ENCODE measurements around the gene HIPK4. TPM values are rescaled to one million over a fixed set of nuclear protein-coding genes. Genes with fewer than 3 reads are reported as not detected.
"Not testable (repeated sequence)": the region's sequence is repeated elsewhere in the genome, so short reads cannot be mapped to it uniquely, and the experiment has no call there.

The HIPK4 gene
- total and polyA plus RNA-seq, 2 of the 4 experiments (the other 2 are of a cell fraction): 0.12 to 0.18 TPM

- H3K36me3 ChIP-seq (ENCODE audit: control insufficient read depth, insufficient read depth, low read length); H2BK15ac ChIP-seq (ENCODE audit: low read depth, low read length); H3K9me1 ChIP-seq (ENCODE audit: insufficient read depth, low read length); H3K18ac ChIP-seq (ENCODE audit: low read depth, low read length); H4K20me1 ChIP-seq (ENCODE audit: insufficient read depth, low read length); intact Hi-C loops (cut with micrococcal nuclease); H2BK20ac ChIP-seq (ENCODE audit: low read depth, low read length); H4K5ac ChIP-seq (ENCODE audit: low read depth, low read length); dilution Hi-C loops (cut with HindIII; ENCODE audit: low sequenced_read_pairs, unreplicated experiment); H3K9ac ChIP-seq (ENCODE audit: low read depth, low read length); H3K23ac ChIP-seq (ENCODE audit: low read depth, low read length); DNase-seq; H2BK5ac ChIP-seq (ENCODE audit: low read depth, low read length, poor library complexity, severe bottlenecking); H2BK120ac ChIP-seq (ENCODE audit: low read depth, low read length); H3K9me3 ChIP-seq (ENCODE audit: control insufficient read depth, insufficient read depth, low read length); H2AFZ ChIP-seq (replicated peaks; ENCODE audit: low read length, poor library complexity); ATAC-seq (ENCODE audit: low read depth); H3K27ac ChIP-seq (ENCODE audit: insufficient read depth, low read length); POLR2A ChIA-PET (ENCODE audit: unreplicated experiment); H2AK5ac ChIP-seq (ENCODE audit: low read depth, low read length); H4K91ac ChIP-seq (ENCODE audit: insufficient read depth, low read depth, low read length); H3K4me3 ChIP-seq (ENCODE audit: insufficient read depth, low read depth, low read length); H2AK9ac ChIP-seq (replicated peaks; ENCODE audit: low read depth, low read length, poor library complexity); BruUV-seq (replicated peaks); H3K56ac ChIP-seq (ENCODE audit: extremely low read depth, insufficient read depth, low read length); H3K4me2 ChIP-seq (ENCODE audit: low read depth, low read length); H4K8ac ChIP-seq (ENCODE audit: low read depth in 2 of 2, low read length in 2 of 2); H3K4ac ChIP-seq (ENCODE audit: low read depth, low read length); in situ Hi-C loops (cut with MboI; ENCODE audit: low sequenced_read_pairs); H3K14ac ChIP-seq (replicated peaks; ENCODE audit: low read depth, low read length); H3K27me3 ChIP-seq (ENCODE audit: control insufficient read depth, insufficient read depth, low read length); H3K79me1 ChIP-seq (ENCODE audit: low read depth in 1 of 2, low read length in 2 of 2): not testable (repeated sequence)
- CTCF ChIA-PET: interaction anchor here (0.6 kb wide), 2 partner anchors 185 to 191 kb away, joined by 3 read pairs; no protein-coding TSS in a partner anchor
- H3K4me1 ChIP-seq (ENCODE audit: control insufficient read depth, insufficient read depth, low read length): peaks cover 11% of the 10 kb centered on the region
- WGBS, 2 experiments (ENCODE audit: extremely low coverage in 2 of 2, insufficient read length in 1 of 2): no CpG with 5 or more reads among the region's 10 CpGs
These were observed 40.3 kb upstream of the HIPK4 start for GRCh38 chr19:40430242-40430641.

GRCh38 chr19:40428197-40428596 is 38.2 kb upstream of the HIPK4 start:
- H4K5ac ChIP-seq (ENCODE audit: low read depth, low read length); H3K9ac ChIP-seq (ENCODE audit: low read depth, low read length); ATAC-seq (ENCODE audit: low read depth); H4K91ac ChIP-seq (ENCODE audit: insufficient read depth, low read depth, low read length); H2BK120ac ChIP-seq (ENCODE audit: low read depth, low read length); H3K9me1 ChIP-seq (ENCODE audit: insufficient read depth, low read length); H2AK5ac ChIP-seq (ENCODE audit: low read depth, low read length); H3K4ac ChIP-seq (ENCODE audit: low read depth, low read length); H4K8ac ChIP-seq (ENCODE audit: low read depth in 2 of 2, low read length in 2 of 2); POLR2A ChIA-PET (ENCODE audit: unreplicated experiment); DNase-seq; H2AK9ac ChIP-seq (replicated peaks; ENCODE audit: low read depth, low read length, poor library complexity); dilution Hi-C loops (cut with HindIII; ENCODE audit: low sequenced_read_pairs, unreplicated experiment); H3K23ac ChIP-seq (ENCODE audit: low read depth, low read length); H3K4me3 ChIP-seq (ENCODE audit: insufficient read depth, low read depth, low read length); H3K9me3 ChIP-seq (ENCODE audit: control insufficient read depth, insufficient read depth, low read length); H2BK5ac ChIP-seq (ENCODE audit: low read depth, low read length, poor library complexity, severe bottlenecking); H3K14ac ChIP-seq (replicated peaks; ENCODE audit: low read depth, low read length); H3K27ac ChIP-seq (ENCODE audit: insufficient read depth, low read length); H3K56ac ChIP-seq (ENCODE audit: extremely low read depth, insufficient read depth, low read length); H3K4me2 ChIP-seq (ENCODE audit: low read depth, low read length); H2BK15ac ChIP-seq (ENCODE audit: low read depth, low read length); in situ Hi-C loops (cut with MboI; ENCODE audit: low sequenced_read_pairs); H3K36me3 ChIP-seq (ENCODE audit: control insufficient read depth, insufficient read depth, low read length); BruUV-seq (replicated peaks); H3K18ac ChIP-seq (ENCODE audit: low read depth, low read length); H3K4me1 ChIP-seq (ENCODE audit: control insufficient read depth, insufficient read depth, low read length); H3K27me3 ChIP-seq (ENCODE audit: control insufficient read depth, insufficient read depth, low read length); H2BK20ac ChIP-seq (ENCODE audit: low read depth, low read length); H2AFZ ChIP-seq (replicated peaks; ENCODE audit: low read length, poor library complexity): not testable (repeated sequence)
- CTCF ChIA-PET: interaction anchor here (0.6 kb wide), 1 partner anchor 26 kb away, joined by 3 read pairs; no protein-coding TSS in a partner anchor
- WGBS, 2 experiments (ENCODE audit: extremely low coverage in 2 of 2, insufficient read length in 1 of 2): 80% methylated on average over 1 of the region's 7 CpGs; no CpG with 5 or more reads in 1 of the 2 experiments
- intact Hi-C loops (cut with micrococcal nuclease): loop anchor here (10.0 kb wide), 1 partner anchor 123 kb away; no protein-coding TSS in a partner anchor
- Histone ChIP-seq H4K20me1 (ENCODE audit: insufficient read depth, low read length) (peaks cover 10% of the 10 kb centered on the region), H3K79me1 (ENCODE audit: low read depth in 1 of 2, low read length in 2 of 2) (peaks cover 12 to 17% of the 10 kb centered on the region in 2 experiments; a peak in 3 of 4 replicates)

All from IMR-90 (cell line).